SK-N-SH (cell line): Measurements from ENCODE around the gene DLX1.
"Not testable (repeated sequence)": the region's sequence is repeated elsewhere in the genome, so short reads cannot be mapped to it uniquely, and the experiment has no call there.

ENCODE experiments used
- CTCF ChIP-seq: fragments of 200-600 bp; sonication (generic); IDR thresholded peaks from 2 replicates; pipeline ENCODE4 v1.6.1; 2017; ENCODE audit warnings: antibody characterized with exemption, mild to moderate bottlenecking, moderate library complexity
- EZH2phosphoT487 ChIP-seq: fragments of 200-600 bp; sonication (generic); IDR thresholded peaks from 2 replicates; pipeline ENCODE4 v1.6.1; 2017; ENCODE audit warnings: low read depth, mixed run types, mild to moderate bottlenecking, antibody characterized with exemption, moderate library complexity, borderline replicate concordance
- FOXJ3 ChIP-seq: sonication (generic); formaldehyde crosslinking; IDR thresholded peaks from 2 replicates; pipeline ENCODE4 v1.5.1; 2020; ENCODE audit warnings: mild to moderate bottlenecking, missing genetic modification reagents
- IRF3 ChIP-seq: fragments of 150-350 bp; IDR thresholded peaks from 2 replicates; pipeline ENCODE4 v1.6.1; 2016; ENCODE audit warnings: mild to moderate bottlenecking, low read depth, low read length
- JUND ChIP-seq: IDR thresholded peaks from 2 replicates; pipeline ENCODE4 v1.4.0; 2012
- MXI1 ChIP-seq: IDR thresholded peaks from 2 replicates; pipeline ENCODE4 v1.6.1; 2012; ENCODE audit warnings: mild to moderate bottlenecking, low read depth, low read length, improper control_type of control experiment
- PBX3 ChIP-seq: IDR thresholded peaks from 2 replicates; pipeline ENCODE4; 2012
- POLR2AphosphoS5 ChIP-seq: IDR thresholded peaks from 2 replicates; pipeline ENCODE4 v1.6.1; 2012; ENCODE audit warnings: low read depth, low read length
- RFX5 ChIP-seq: IDR thresholded peaks from 2 replicates; pipeline ENCODE4 v1.6.1; 2012; ENCODE audit warnings: mild to moderate bottlenecking, improper control_type of control experiment, low read length
- SIN3A ChIP-seq: IDR thresholded peaks from 2 replicates; pipeline ENCODE4 v1.6.1; 2012; ENCODE audit warnings: low read depth, mild to moderate bottlenecking, low read length, moderate library complexity, borderline replicate concordance
- TAF1 ChIP-seq: IDR thresholded peaks from 2 replicates; pipeline ENCODE4 v1.6.1; 2012; ENCODE audit warnings: low read depth, mild to moderate bottlenecking, low read length, moderate library complexity, borderline replicate concordance
- TCF12 ChIP-seq: IDR thresholded peaks from 2 replicates; pipeline ENCODE4 v1.4.0; 2012

DNA sequence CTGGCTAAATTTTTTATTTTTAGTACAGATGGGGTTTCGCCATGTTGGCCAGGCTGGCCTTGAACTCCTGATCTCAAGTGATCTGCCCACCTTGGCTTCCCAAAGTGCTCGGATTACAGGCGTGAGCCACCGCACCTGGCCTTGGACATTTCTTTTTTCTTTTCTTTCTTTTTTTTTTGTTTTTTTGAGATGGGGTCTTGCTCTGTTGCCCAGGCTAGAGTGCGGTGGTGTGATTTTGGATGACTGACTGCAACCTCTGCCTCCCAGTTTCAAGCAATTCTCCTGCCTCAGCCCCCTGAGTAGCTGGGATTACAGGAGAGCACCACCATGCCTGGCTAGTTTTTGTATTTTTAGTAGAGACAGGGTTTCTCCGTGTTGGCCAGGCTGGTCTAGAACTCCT, 28.9 kb downstream of the DLX1 start:
- not testable (repeated sequence) for TF ChIP-seq CTCF; TAF1; EZH2phosphoT487; TCF12; IRF3; POLR2AphosphoS5; FOXJ3 (CRISPR knock-in tag); RFX5; PBX3; MXI1; SIN3A; JUND
